SW 1271 (cell line): ENCODE measurements around the gene EEFSEC.

Experiments used
- DNase-seq, 2 experiments: peaks; one replicate each; lab custom pipeline; 2025; lab: John Stamatoyannopoulos, UW

EEFSEC gene

DNA sequence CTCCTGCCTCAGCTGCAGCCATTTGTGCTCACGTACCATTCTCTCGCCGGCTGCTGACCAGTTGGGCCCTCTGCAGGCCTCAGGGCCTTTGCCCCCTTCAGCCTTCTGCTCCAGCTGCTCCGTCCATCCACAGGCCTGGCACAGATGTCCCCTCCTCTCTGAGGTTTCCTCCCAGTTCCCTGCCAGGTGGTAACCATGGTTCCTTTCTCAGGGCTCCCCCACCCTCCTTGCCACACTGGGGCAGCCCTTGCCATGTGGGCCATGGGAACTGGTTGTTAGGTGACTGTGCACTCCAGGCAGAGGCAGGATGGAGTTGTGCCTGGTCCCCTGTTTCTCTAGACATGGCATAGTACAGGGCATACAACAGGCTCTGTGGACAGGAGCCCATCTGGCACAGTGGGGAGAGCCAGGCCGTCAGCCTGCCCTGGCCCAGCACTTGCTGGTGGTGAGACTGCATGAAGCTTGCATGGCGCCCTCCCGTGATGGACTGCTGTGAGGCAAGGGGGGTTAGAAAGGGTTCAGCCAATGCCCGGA is 164.5 kb downstream of the EEFSEC start:
- DNase-seq: no peak

DNA sequence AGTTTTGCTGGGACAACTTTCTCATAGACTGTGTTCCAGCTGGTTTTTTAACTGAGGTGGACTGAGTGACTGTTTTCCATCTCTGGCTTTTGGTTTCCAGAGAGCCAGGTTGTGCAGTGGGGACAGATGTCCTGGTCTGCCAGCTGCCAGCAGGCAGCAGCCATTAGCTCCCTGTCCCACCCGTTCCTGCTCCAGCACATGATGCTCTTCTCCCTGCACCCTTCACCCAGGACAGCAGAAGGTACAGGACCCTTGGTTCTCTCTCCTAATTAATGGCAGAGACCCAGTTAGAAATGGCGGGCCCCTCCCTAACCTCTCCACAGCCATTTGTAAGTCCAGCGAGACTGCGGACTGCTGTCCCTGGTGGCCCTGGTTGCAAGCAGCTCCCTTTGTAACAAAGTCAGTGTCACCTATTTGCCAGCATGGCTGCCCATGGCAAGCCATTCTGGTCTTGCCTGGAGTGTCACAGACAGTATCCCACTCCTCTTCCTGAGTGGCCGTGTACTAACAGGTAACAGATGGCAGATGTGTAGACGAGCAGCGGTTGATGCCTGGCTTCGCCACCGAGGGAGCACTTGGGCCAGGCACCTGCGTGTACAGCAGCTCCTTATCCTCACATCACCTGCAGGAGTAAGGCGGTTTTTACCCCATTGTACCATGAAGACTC is 165.1 kb downstream of the EEFSEC start:
- no peak for DNase-seq

DNA sequence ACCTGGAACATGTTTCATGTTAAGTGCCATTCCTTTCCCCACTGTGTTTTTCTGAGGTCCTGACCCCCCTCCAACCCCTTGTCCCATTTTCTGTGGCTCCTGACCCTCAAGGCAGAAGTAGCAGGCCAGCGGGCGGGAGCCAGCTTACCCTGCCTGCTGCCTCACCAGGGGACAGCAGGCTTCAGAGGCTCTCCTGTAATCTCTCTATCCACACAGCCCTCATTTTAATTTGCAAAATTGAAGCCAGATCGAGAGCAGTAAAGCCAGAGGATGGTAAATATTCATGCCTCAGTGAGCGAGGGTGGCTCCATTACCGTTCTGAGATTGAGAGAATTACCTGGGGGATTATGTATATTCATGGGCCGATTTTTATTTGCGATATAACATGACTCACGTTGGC is 165.8 kb downstream of the EEFSEC start:
- DNase-seq: no peak

DNA sequence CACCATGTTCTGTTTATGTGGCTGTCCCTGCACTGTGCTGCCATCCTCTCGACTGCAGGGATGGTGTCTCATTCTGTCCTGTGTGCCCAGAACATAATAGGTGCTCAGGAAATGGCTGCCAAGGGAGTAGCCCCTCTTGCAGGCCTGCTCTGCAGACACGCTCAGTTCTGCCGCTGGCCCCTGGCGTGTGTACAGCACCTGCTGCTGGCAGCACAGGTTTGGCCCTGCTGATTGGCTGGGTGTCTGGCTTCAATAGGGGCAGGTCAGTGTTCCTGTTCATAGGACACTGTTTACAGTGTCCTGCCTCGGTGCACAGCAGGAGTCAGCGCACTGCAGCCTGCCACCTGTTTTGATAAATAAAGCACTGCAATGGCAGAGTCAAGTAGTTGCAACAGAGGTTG is 166.5 kb downstream of the EEFSEC start:
- no peak for DNase-seq

DNA sequence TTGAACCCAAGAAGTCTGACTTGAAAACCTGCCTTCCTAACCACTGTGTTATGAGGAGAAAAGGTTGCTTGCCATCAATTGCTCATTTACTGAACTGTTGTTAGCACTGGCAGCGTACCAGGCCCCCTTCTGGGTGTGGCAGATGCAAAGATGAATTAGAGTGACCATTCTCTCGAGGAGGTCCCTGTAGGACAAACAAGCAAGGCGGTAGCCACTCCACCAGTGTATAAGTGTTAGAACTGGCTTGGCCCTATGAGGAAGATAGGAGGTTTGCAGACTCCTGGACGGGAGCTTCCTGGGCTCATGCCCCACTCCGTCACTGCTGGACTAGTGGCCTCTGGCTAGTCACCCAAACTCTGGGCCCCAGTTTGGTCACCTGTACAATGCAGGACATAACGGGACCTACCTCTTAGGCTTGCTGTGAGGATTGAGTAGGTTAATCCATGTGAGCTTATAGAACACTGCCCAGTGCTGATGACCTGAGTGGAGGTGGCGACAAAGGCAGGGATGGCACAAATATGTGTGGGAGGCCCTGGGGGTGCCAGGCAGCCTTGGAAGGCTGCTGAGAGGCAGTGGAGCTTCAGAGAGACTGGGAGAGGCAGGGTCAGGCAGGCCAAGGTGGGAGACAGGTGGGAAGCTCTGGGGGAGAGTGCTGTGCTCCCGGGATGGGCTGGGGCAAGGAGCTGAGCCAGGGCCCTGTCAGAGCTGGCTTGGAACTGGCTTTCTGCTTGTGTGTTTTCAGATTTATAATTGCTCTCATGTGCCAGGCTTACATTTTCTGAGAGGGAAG is 167.5 kb downstream of the EEFSEC start:
- DNase-seq: no peak

DNA sequence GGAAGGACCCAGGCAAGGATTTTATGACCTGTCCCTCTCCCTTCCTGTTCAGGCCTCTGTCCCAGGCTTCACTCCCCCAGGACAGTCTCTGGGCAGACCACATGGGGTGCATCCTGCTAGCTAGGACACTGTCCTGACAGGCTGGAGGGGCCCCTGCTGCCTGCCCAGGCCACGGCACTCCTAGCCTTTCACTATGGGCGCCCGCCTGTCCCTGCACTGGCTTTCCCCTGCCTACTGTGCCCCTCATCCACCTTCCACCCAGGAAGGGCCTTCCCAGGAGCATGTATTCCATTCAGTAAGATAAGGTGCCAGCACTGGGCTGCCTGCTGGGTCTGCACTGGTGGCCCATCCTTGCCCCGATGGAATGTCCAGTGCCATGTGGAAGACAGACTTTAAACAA is 168.1 kb downstream of the EEFSEC start:
- no peak for DNase-seq

DNA sequence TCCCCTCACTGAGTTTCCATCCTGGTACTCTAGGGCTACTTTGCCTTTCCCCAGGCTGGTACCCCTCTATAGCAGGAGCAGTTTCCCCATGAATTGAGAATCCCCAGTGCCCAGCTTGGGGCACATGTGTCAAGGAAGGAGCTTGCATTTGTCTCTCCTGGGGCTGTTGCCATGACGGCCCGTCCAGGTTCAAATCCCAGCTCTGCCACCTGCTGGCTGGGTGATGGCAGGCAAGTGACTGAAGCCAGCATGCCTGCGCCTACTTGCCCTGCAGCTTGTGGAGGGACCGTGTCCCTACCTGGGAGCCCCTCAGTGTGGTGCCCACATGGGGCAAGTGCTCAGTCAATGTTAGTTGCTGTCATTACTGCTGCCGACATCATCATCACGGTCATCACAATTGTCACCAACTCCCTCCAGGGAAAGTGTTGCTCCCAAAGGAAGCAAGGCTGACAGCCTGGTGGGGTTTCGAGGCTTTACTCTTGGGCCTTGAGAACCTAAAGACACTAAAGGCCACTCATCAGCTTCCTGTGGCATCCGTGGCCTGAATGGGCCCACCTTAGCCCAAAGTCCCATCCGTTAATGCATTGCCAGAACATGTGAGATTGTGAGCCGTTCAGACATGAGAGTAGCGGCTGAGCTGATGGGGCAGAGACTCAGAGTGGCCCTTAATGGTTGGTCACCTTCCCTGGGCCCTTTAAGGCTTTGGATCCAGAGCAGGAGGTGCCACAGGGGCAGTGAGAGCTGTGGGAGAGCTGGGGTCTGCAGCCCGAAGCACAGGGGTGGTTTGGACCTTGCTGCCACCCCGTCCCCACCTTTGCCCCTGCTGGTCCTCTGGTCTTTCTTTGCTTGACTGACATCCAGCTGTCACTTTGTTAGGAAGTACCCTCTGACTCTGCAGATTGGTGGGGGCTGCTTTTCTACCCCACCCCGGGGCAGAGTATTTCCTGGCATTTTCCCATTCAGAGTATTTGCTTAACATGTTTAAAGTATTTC is 169.0 kb downstream of the EEFSEC start:
- no peak for DNase-seq

DNA sequence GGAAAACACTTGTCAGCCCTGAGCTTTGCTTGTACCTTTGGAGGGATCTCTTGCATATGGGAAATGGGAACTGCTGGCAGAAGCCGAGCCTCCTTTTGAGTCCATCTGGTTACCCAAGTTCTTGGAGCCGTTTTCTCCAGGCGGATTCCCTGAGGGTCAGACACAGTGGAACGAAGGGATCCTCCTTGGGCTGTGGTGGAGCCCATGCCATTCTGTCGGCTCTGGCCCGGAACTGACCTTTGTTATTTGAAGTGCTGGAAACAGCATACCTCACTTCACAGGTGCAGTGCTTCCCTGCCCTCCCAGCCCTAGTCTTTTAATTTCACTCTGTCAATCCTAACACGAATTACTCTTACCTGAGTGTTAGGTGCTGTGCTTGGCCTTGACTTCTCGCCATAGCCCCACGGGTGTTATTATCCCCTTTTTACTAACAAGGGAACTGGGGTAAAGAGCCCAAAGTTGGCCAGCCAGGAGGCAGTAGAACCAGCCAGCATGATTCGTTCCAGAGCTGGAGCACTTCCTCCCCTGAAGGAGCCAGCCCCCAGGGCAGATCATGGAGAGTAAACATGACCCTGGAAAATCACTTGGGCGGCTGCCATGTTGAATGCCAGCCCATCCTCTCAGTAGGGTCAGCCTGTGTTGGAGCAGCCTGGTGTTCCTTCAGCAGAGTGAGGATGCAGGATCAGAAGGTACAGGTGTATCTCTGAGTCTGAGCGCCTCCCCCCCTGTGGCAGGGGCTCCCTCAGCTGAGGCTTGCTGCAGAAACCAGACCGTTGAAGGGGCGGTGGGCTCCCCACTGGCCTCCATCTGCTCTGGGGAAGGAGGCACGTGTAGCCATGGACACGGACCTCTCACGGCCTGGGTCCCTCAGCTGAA is 170.2 kb downstream of the EEFSEC start:
- no peak for DNase-seq

DNA sequence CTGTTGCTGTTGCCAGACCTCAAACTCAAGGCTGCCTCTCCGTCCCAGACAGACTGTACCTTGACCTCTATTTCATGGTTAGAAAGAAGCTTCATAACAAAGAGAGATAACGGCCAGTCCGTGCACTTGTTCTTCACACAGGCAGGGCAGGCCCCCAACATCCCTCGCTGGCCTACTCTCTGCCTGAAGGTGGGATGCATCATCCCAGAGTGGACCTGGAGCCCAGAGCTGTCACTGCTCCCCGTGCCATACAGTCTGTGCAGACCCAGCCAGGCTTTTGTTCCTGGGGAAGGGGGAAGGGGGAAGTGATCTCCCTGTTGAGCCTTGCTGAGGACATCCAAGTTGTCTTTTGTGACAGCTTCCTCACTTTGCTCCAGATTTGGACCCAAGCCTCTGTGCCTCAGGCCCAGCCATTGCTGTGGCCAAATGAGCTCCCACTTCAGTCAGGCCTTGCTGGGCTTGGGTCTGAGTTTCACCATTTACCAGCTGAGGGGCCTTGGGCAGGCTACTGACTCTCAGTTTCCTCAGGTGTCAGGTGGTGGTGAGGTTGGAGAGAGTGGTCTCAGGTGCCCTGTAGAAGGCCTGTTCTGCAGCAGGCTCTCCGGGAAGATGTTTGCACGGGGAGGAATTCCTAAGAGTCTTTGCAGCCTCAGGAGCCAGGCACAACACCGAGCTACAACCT is 171.8 kb downstream of the EEFSEC start:
- no peak for DNase-seq

DNA sequence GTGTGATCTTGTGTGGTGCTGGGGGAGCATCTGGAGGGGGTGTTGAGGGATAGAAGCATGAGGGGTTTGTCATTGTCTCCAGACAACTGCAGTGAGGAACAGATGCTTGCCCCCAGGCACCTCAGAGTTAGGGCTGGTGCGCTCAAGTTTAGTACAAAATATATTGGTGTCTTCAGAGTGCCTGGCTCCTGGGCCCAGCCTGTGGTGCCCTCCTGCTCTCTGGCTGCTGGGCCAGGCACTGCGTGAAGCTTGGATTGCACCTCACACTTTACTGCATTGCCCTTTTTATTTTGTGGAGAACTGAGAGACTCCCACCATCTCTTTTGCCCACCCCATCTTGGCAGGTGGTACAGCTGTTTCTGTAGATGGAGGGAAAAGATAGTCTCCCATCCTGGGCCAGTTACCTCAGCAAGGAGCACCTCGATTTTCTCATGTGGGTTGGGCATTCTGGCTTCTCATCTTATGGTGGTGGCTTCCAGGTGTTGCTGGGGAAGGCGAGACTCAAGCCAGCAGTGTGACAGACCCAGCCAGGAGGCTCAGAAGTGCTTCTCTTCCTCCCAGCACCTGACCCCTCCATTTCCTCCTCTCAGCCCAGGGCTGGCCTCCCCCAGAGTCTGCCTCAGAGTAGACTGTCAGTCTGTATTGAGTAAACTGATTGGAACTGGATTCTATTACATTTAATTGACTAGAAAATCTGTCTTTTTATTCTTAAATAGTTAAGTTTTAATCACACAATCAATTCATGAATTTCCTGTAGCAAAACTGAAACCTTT is 173.0 kb downstream of the EEFSEC start:
- no peak for DNase-seq

DNA sequence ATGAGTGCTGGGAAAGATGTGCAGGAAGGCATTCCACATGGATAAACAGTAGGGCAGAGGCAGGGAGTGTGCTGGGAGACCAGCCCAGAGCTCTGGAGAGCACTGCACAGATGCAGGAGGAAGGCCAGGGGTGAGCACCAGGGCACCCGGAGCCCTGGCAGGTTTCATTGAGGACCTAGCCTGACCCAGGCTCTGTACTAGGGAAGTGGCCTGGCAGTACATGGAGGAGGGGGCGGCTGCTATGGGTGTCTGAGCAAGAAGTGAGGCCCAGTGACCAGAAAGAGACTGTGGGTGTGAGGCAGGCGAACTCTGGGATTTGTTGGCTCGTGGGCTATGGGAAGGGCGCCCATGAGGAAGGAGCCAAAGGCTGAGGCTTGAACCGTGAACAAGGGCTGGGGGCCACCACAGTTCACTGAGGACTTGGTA is 174.3 kb downstream of the EEFSEC start:
- no peak for DNase-seq

DNA sequence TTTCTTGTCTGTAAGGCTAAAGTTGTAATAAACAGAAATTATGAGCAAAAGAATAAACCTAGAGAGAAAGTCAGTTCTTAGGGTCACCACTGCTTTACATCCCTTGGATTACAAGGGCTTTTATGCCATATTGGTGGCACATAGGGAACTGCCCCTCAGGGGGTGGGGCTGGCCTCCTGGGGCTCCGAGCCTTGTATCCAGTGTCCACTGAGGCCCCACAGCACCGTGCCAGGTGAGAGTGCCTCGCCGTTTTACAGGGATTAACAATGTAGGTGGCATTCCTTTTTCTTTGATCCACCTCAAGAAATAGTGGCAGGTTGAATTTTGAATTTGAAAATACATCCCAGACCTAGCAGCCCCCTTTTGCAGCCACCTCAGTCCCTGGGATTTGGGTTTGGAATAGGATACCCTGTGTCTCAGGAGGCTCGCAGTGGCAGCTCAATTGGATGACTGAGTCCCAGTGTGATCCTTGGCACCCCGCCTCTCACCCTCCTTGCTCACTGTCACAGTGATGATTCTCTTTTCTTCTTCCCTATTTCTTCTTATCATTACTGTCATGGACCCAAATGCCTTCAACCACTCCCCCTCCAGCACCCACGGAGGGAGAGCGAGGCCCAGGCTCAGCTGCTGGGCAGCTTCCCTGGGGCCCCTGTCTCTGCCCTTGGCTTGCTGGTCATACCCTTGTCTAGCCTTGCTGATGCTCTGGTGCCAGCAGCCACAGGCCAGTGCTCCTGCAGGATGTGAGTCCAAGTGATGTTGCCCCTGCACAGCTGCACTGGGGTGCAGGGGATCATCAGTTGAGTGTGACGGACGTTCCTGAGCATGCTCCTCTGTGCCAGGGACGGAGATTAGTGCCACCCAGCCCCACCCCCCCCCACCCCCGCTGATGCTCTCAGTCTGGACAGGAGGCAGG is 175.5 kb downstream of the EEFSEC start:
- DNase-seq: no peak

DNA sequence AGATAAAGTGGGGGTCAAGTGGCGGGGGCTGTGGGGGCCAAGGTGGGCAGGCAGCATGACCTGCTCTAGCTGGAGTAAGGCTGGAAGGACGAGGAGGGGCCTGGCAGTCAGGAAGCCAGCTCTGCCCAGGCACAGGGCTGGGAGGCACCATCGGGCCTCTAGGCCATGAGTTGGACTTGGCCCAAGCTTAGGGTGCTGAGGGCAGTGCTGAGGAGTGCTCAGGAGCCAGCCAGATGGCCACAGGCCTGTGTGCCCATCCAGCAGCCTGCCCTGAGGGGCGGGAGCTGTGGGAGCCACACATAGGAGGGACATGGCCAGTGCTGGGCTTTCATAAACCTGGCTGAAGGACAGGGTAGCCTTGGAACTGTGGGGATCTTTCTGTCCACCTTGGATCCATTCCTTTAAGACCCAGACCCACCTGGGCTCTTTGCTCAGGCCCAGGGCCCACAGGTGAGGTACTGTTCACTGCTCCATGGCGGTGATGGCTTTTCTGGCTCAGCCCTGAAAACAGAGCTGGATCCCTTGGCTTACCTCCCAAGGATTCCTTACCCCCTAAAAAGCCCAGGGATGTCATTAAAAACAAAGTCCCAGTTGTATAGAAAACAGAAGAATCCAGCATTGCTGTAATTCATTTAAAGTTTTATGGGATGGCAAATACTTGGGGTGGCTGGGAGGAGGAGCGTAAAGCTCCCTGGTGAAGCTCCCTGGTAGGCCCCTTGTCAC is 176.4 kb downstream of the EEFSEC start:
- DNase-seq: no peak

DNA sequence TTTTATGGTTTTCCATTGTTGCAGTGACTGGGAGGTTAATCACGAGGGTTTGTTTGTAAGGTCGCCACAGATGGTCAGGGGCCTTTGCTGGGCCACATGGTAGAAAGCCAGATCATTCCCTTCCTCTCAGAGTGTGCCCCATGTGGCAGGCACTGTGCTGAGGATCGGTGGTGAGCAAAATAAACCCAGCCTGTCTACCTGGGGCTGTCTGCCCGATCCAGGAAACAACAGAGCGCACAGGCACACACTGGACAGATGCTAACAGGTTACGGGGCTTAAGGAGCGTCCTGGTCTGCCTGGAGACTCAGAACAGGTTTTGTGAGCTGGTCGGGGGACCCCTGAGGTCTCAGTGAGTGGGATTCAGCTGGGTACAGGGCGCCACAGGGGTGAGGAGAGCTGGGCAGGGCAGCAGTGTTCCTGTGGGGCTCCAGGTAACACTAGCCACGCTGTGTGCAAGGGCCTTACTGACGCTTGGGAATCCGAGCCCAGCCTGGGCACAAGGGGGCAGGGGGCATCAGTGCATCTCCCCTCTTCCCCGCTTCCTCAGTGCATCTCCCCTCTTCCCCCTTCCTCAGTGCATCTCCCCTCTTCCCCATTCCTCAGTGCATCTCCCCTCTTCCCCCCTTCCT is 177.0 kb downstream of the EEFSEC start:
- no peak for DNase-seq

DNA sequence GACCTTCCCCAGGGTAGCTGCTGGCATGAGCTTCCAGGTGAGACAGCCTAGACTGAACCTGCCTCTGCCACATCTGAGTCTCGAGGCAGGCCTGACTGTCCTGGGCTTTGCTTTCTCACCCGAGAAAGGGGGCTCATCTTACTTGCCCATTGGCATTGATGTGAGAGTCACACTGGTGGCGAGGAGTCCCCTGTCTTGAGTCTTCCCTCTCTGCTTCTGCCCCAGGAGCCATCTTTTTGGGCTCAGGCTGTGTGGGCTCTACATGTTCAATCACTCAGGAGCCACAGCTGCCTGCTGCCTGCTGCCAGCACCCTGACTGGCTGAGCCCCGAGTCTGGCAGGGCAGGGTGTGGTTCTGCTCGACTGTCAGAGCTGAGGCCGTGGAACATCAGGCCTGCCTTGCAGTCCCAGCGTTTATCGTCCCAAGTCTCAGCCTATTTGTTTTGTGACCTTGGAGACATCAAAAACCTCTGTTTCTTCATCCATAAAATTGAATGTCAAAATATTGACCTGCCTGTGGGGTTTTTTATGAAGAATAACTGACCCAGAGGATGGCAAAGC is 180.9 kb downstream of the EEFSEC start:
- DNase-seq: no peak

DNA sequence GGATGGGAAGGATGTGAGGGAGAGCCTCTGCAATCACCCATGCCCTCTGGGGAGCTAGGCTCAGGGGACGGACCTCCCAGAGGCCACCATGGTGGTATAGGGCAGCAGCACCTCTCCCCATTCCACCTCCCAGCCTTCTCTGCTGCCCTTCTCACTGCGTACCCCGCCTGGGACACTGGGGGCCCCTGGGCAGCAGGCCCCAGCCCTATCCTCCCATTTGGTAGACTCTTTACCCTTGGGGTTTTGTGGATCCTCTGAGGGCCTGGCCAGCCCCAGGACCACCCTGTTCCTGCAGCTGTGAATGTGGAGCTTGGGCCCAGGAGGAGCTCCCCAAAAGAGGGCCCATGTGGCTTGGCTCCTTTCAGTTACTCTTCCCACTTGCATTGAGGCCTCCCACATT is 181.5 kb downstream of the EEFSEC start:
- DNase-seq: no peak

DNA sequence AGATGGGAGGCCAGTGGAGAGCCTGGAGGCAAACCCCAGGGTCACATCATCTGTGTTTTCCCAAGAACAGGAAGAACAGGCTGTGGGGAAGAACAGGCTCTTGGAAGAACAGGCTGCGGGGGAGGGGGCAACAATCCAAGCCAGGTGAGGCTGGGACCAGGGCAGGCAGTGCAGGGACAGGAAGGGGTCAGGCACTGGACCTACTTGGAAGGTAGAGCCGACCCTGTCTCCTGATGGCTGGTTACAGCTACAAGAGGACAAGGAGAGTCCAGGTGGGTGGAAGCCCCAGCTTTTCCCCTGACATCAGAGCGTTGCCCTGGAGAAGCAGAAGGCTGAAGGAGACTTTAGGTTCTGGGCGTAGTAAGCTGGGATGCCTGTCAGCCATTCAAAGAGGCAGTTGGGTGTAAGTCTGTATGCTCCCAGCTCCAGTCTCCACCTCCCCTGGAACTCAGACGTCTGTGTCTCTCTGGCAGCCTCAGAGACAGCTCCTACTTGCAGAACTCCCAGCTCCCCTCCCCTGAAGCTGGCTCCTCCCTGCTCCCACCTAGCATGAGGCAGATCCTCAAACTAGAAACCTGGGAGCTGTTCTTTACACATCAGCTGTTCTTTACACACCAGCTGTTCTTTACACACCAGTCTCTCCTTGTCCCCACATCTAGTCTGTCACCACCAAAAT is 182.5 kb downstream of the EEFSEC start:
- DNase-seq: no peak
